Erythroblast (primary cell): ENCODE data around the gene NLGN1.

Experiments
- GATA1 ChIP-seq: IDR thresholded peaks from 2 replicates; pipeline ENCODE4 v1.6.1; 2011; ENCODE audit warnings: low read depth, mild to moderate bottlenecking, control low read depth, low read length, moderate library complexity
- POLR2A ChIP-seq: IDR thresholded peaks from 2 replicates; pipeline ENCODE4 v1.6.1; 2011; ENCODE audit warnings: mild to moderate bottlenecking, low read length

DNA sequence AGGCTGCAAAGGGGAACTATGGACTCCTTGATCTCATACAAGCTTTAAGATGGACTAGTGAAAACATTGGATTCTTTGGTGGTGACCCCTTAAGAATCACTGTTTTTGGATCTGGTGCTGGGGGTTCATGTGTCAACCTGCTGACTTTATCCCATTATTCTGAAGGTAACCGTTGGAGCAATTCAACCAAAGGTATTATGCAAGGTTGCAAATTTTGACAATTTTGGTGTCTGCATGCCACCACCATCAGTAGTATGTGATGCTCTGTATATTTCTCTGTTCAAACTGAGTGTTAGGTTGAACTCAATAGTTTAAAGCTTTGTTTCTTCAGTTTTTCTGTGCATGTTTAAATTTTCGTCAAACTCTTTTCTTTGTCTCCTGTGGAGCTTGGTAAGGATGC, 877.8 kb downstream of the NLGN1 start:
- TF ChIP-seq POLR2A (no peak), GATA1 (no peak)
